Skeletal muscle satellite cell (primary cell): ENCODE data around the gene SH3BP1. TPM values are rescaled to one million over a fixed set of nuclear protein-coding genes. Genes with fewer than 3 reads are reported as not detected.
"Not testable (repeated sequence)": the region's sequence is repeated elsewhere in the genome, so short reads cannot be mapped to it uniquely, and the experiment has no call there.

Experiments used
- H3K27me3 ChIP-seq: 2 replicates; pipeline ENCODE4 v1.7.0; 2013; ENCODE audit warnings: low read length; ENCODE audit not compliant: control insufficient read depth, insufficient read depth
- H3K36me3 ChIP-seq: 2 replicates; pipeline ENCODE4 v1.7.0; 2013; ENCODE audit warnings: mild to moderate bottlenecking, control low read depth, low read length; ENCODE audit not compliant: insufficient read depth
- H3K4me1 ChIP-seq: 2 replicates; pipeline ENCODE4 v1.7.0; 2013; ENCODE audit warnings: low read length; ENCODE audit not compliant: control insufficient read depth, insufficient read depth
- H3K4me2 ChIP-seq: 2 replicates; pipeline ENCODE4 v1.7.0; 2013; ENCODE audit warnings: mild to moderate bottlenecking, low read length
- H3K4me3 ChIP-seq: 2 replicates; pipeline ENCODE4 v1.7.0; 2013; ENCODE audit warnings: low read length
- H3K9ac ChIP-seq: 2 replicates; pipeline ENCODE4 v1.7.0; 2013; ENCODE audit warnings: mild to moderate bottlenecking, low read depth, low read length, moderate library complexity
- H3K9me3 ChIP-seq: replicated peaks from 2 replicates; pipeline ENCODE4 v1.7.0; 2013; ENCODE audit warnings: mild to moderate bottlenecking, control low read depth, low read length
- total RNA-seq: library from RNA; depleted of rRNA; stranded (reverse); fragments of >200 nt; gene quantifications from 2 replicates; pipeline ENCODE4 v1.2.3, GENCODE V29; 2012; rRNA removed

Gene SH3BP1, protein sequence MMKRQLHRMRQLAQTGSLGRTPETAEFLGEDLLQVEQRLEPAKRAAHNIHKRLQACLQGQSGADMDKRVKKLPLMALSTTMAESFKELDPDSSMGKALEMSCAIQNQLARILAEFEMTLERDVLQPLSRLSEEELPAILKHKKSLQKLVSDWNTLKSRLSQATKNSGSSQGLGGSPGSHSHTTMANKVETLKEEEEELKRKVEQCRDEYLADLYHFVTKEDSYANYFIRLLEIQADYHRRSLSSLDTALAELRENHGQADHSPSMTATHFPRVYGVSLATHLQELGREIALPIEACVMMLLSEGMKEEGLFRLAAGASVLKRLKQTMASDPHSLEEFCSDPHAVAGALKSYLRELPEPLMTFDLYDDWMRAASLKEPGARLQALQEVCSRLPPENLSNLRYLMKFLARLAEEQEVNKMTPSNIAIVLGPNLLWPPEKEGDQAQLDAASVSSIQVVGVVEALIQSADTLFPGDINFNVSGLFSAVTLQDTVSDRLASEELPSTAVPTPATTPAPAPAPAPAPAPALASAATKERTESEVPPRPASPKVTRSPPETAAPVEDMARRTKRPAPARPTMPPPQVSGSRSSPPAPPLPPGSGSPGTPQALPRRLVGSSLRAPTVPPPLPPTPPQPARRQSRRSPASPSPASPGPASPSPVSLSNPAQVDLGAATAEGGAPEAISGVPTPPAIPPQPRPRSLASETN
- total RNA-seq = 10.5 and 13.4 TPM in 2 replicates

DNA sequence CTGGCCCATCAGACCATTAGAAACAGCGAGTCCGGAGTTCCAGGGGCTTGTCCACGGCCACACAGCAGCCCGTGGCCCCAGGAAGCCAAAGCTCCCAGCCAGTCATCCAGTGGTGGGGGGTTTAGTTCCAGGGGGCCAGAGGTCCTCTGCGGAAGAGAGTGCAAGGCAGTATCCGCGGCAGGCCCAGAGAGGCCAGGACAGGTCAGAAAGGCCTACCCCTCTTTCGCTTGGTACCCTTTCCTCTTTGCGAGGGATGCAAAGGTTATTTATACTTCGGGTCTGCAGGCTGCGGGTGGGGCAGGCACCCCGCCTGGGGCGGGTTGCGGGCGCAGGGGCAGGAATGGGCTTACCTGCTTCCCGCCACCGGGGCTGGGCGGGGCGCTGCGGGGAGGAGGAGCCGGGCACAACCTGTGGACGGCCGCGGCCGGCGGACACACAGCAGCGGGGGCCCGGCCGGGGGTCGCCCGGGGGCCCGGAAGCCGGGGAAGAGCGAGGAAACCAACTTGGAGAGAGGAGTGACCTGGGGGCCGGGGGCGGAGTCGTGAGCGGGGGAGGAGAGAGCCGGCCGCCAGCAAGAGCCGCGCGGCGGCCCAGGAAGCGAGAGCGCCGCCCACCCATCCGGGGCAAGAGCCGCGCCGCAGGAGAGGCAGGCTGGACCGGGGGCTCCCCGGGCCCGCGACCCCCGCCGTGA, at the start of gene SH3BP1:
Gene SH3BP1 (plus strand): TSS at position 600 of the 691 bp plus-strand sequence. CDS start 119 bp downstream, outside the sequence.
- Histone ChIP-seq H3K4me3 (peak within 1 kb of the TSS; percentile 70), H3K4me2 (peak within 1 kb of the TSS; percentile 91), H3K9me3 (no peaks in the 10 kb centered on the region), H3K9ac (peak within 1 kb of the TSS; percentile 69), H3K27me3 (no peaks in the 10 kb centered on the region), H3K4me1 (peaks cover 32% of the 10 kb centered on the region), H3K36me3 (no peaks in the 10 kb centered on the region)

DNA sequence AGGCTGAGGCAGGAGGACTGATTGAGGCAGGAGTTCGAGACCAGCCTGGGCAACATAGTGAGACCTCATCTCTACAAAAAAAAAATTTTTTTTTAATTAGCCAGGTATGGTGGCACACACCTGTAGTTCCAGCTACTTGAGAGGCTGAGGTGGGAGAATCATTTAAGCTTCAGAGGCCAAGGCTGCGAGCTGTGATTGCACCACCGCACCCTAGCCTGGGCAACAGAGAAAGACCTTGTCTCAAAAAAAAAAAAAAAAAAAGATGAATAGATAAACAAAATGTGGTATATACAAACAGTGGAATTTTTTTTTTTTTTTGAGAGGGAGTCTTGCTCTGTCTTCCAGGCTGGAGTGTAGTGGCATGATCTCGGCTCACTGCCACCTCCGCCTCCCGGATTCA, 48.4 kb upstream of the SH3BP1 start:
- H3K36me3 ChIP-seq, H3K9me3 ChIP-seq, H3K9ac ChIP-seq, H3K4me2 ChIP-seq, H3K4me1 ChIP-seq, H3K4me3 ChIP-seq: not testable (repeated sequence)
- H3K27me3 ChIP-seq = peaks cover 18% of the 10 kb centered on the region

- peaks cover 18% of the 10 kb centered on the region for H3K27me3 ChIP-seq
- H3K9me3 ChIP-seq = no peaks in the 10 kb centered on the region
- H3K4me1 ChIP-seq = no peaks in the 10 kb centered on the region
- no peak overlapping the region for H3K4me3 ChIP-seq
- no peaks in the 10 kb centered on the region for H3K36me3 ChIP-seq
- H3K9ac ChIP-seq = no peak overlapping the region
- H3K4me2 ChIP-seq = peak overlapping the region; percentile 38
These were observed 47.6 kb upstream of the SH3BP1 start for GRCh38 chr22:37591823-37592404.

DNA sequence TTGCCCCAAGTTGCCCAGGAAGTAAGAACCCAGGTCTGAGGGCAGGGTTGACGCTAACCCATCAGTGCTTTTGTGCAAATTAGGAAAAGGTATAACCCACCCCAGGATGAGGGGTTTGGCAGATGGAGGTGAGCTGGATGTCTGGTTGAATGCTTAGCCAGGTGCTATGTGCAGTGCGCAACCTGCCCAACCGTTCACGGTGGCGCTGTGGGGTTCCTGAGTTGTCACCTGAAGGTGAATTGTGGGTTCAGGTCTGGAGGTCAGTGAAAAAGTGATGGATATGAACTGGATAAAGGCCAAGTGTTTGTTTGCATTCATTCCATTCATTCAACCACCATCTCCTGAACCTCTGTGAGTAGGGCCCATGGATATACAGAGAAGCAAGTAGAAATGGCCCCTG, 45.2 kb upstream of the SH3BP1 start:
- no peak overlapping the region for H3K4me2 ChIP-seq
- peaks cover 4% of the 10 kb centered on the region for H3K4me1 ChIP-seq
- no peaks in the 10 kb centered on the region for H3K9me3 ChIP-seq
- no peak overlapping the region for H3K4me3 ChIP-seq
- H3K9ac ChIP-seq = no peak overlapping the region
- peaks cover 8% of the 10 kb centered on the region for H3K27me3 ChIP-seq
- no peaks in the 10 kb centered on the region for H3K36me3 ChIP-seq

DNA sequence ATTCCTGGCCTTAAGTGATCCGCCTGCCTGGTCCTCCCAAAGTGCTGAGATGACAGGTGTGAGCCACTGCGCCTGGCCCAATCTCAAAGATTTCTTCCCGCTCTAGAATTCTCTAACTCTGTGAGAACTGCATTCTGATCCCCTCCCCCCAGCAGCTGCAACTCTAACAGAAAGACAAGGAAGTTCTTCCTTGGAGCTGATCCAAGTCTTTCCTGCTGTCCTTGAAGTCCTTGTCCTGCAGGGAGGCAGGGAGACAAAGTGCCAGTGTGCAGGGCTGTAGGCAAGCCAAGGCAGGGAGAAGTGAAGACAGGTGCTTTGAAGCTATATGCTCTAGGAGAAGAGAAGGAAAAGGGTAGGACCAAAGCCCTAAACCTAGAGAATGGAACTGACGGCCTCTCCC, 40.3 kb upstream of the SH3BP1 start:
- Histone ChIP-seq H3K4me3 (no peak overlapping the region), H3K4me1 (peaks cover 14% of the 10 kb centered on the region), H3K9me3 (no peaks in the 10 kb centered on the region), H3K4me2 (no peak overlapping the region), H3K9ac (no peak overlapping the region), H3K27me3 (peaks cover 15% of the 10 kb centered on the region), H3K36me3 (no peaks in the 10 kb centered on the region)

- H3K4me2 ChIP-seq = peak overlapping the region; percentile 63
- peaks cover 14% of the 10 kb centered on the region for H3K4me1 ChIP-seq
- H3K36me3 ChIP-seq = no peaks in the 10 kb centered on the region
- peaks cover 23% of the 10 kb centered on the region for H3K27me3 ChIP-seq
- H3K4me3 ChIP-seq = no peak overlapping the region
- H3K9ac ChIP-seq = no peak overlapping the region
- H3K9me3 ChIP-seq = no peaks in the 10 kb centered on the region
These were observed 38.3 kb upstream of the SH3BP1 start for GRCh38 chr22:37601203-37601539.

DNA sequence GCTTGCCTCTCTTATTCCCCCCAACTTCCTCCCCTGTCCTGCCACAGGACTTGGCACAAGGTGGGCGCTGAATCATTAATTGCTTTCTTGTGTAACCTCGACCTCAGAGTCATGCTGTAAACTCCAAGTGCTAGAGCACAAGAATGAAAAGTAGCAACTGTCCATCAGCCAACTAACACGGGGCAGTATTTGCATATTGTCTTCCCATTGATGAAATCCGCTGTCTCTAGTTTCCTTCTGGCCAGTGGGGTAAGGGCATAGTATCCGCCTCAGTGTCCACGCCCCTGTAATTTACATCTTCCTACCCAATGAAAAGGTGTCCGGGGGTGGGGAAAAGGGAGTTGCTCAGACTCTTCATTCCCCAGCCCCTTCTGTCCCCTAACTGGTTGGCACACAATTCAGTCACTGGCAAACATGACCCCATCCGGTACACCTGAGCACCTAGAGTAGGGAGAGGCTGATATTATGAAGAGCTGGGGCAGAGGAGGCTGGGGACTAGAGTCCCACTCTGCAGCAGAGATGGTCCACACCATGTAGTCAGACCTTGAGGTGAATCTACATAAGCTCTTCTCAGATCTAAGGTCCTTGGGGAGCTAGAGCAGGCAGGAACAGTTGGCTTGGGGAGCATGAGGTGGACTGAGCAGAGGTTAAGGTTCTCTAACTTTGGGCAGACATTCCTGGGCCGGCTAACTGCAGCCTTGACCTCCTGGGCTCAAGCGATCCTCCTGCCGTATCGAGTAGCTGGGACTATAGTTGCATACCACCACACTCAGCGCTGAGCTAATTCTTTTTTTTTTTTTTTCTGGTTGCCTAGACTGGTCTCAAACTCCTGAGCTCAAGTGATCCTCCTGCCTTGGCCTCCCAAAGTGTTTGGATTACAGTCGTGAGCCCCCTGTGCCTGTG, 37.7 kb upstream of the SH3BP1 start:
- peaks cover 14% of the 10 kb centered on the region for H3K4me1 ChIP-seq
- H3K4me3 ChIP-seq = no peak overlapping the region
- peak overlapping the region; percentile 63 for H3K4me2 ChIP-seq
- no peaks in the 10 kb centered on the region for H3K9me3 ChIP-seq
- H3K27me3 ChIP-seq = peaks cover 23% of the 10 kb centered on the region
- no peak overlapping the region for H3K9ac ChIP-seq
- no peaks in the 10 kb centered on the region for H3K36me3 ChIP-seq

DNA sequence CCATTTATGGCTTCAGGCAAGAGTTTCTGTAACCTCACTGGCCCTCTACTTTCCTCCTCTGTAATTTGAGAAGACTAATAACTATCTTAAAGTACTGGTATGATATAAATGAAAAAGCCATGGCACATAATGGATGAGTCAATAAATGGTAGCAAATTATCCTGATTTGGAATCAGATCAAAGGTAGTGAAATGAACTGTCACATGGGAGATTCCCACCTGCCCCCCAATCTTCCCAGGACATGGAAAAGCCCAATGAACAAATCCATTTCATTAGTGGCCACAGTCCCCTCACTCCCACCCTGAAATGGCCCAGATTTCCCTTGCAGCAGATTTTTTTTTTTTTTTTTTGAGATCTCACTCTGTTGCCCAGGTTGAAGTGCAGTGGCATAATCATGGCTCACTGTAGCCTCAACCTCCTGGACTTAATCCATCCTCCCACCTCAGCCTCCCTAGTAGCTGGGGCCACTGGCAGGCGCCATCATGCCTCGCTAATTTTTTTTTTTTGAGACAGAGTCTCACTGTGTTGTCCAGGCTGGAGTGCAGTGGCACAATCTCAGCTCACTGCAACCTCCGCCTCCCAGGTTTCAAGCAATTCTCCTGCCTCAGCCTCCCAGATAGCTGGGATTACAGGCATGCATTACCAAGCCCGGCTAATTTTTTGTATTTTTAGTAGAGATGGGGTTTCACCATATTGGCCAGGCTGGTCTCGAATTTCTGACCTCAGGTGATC, 36.8 kb upstream of the SH3BP1 start:
- H3K9me3 ChIP-seq, H3K4me3 ChIP-seq, H3K4me2 ChIP-seq, H3K9ac ChIP-seq, H3K36me3 ChIP-seq: not testable (repeated sequence)
- Histone ChIP-seq H3K27me3 (peaks cover 23% of the 10 kb centered on the region), H3K4me1 (peaks cover 18% of the 10 kb centered on the region)

- Histone ChIP-seq H3K4me1 (peaks cover 20% of the 10 kb centered on the region), H3K4me3 (no peak overlapping the region), H3K36me3 (no peaks in the 10 kb centered on the region), H3K9ac (no peak overlapping the region), H3K4me2 (no peak overlapping the region), H3K9me3 (no peaks in the 10 kb centered on the region), H3K27me3 (peaks cover 23% of the 10 kb centered on the region)
These were observed 35.4 kb upstream of the SH3BP1 start for GRCh38 chr22:37604074-37604473.

DNA sequence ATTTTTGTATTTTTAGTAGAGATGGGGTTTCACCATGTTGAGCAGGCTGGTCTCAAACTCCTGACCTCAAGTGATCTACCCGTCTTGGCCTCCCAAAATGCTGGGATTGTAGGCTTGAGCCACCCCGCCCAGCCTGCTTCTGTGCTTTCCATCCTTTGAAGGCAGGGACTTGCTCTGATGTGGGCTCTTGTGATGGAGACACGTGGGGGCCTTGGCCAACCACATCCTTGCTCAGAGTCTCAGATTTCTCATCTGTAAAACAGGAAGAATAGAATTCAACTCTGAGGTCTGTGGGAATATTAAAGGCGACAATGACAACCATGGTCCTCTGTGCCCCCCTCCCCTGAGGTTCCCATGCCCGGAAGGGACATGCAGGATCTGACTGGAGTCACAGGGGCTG, 34.6 kb upstream of the SH3BP1 start:
- peaks cover 23% of the 10 kb centered on the region for H3K27me3 ChIP-seq
- H3K4me1 ChIP-seq = peaks cover 21% of the 10 kb centered on the region
- no peak overlapping the region for H3K4me2 ChIP-seq
- no peaks in the 10 kb centered on the region for H3K36me3 ChIP-seq
- H3K9me3 ChIP-seq = no peaks in the 10 kb centered on the region
- H3K9ac ChIP-seq = no peak overlapping the region
- no peak overlapping the region for H3K4me3 ChIP-seq
